Thyroid gland (tissue), 4 donors: ENCODE results near the gene MYO15A. TPM values are rescaled to one million over a fixed set of nuclear protein-coding genes. Genes with fewer than 3 reads are reported as not detected.

Experiments used
- DNase-seq, 2 donors: peaks; one replicate each; pipeline ENCODE4 v3.0.0-alpha.2; 2019
- H3K27ac ChIP-seq, 3 donors: fragments of 200-600 bp; sonication (generic); 1 replicate in 2 of 3; 2 replicates in 1 of 3; pipeline ENCODE4 v1.5.1; 2016 to 2019; ENCODE audit warnings: mild to moderate bottlenecking in 1 of 3, moderate library complexity in 1 of 3
- H3K27me3 ChIP-seq: fragments of 200-600 bp; sonication (generic); one replicate; pipeline ENCODE4 v1.5.1; 2019
- H3K36me3 ChIP-seq, 2 donors: fragments of 200-600 bp; sonication (generic); one replicate each; pipeline ENCODE4 v1.5.1; 2016 to 2019
- H3K4me1 ChIP-seq, 2 donors: fragments of 200-600 bp; sonication (generic); one replicate each; pipeline ENCODE4 v1.5.1; 2017 to 2019
- H3K4me3 ChIP-seq, 3 donors: fragments of 200-600 bp; sonication (generic); replicated peaks in 1 of 3; 1 replicate in 2 of 3; 2 replicates in 1 of 3; pipeline ENCODE4 v1.5.1; 2016; ENCODE audit warnings: mild to moderate bottlenecking in 1 of 3
- H3K9me3 ChIP-seq: fragments of 200-600 bp; sonication (generic); one replicate; pipeline ENCODE4 v1.5.1; 2017
- POLR2A ChIP-seq, 2 donors: fragments of 450-650 bp; IDR thresholded peaks; one replicate each; pipeline ENCODE4 v1.6.1; 2017; ENCODE audit warnings: antibody characterized with exemption in 2 of 2, mild to moderate bottlenecking in 2 of 2, moderate library complexity in 1 of 2
- WGBS, 2 donors: methylation state at CpG; one replicate each; pipeline ENCODE4 v1.1.5; 2017; 5-methylcytosine and 5-hydroxymethylcytosine counted together
- intact Hi-C: fragments of 100-400 bp; cut with DNase I; formaldehyde crosslinking; loops from one replicate; pipeline ENCODE4 v1.15.1; 2023
- total RNA-seq, 4 donors: library from RNA; depleted of rRNA; stranded (reverse); fragments of >200 nt; gene quantifications; one replicate each; pipeline ENCODE4 v1.2.3, GENCODE V29; 2016
- TF ChIP-seq, protein P1 (sequence below), 6 experiments: fragments of 200-600 bp in 3 of 6; fragments of 450-650 bp in 3 of 6; sonication (generic) in 3 of 6; IDR thresholded peaks; one replicate each; pipeline ENCODE4 v1.5.1; 2016 to 2019; ENCODE audit warnings: antibody characterized with exemption in 6 of 6, mild to moderate bottlenecking in 2 of 6, inconsistent platforms in 1 of 6, moderate library complexity in 1 of 6

Gene MYO15A
- total RNA-seq, 4 donors from 2014 or later: 1.3 to 3.6 (median 1.7) TPM

DNA sequence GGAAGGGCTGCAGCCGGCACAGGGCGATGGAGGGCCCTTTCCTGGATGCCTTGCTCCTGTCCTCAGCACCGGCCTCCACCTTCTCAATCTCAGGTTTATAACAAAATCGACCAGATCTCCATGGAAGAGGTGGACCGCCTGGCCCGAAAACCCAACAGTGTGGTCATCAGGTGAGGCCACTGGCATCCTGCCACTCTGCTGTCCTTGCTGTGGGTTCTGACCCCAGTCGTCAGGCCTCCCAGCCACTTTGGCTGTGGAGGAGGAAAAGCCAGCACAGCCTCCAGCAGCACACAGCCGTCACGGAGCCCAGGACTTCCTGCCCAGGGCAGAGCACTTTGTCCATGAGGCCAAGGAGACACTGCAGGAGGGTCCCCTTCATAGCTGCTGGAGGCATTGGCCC, 6.7 kb upstream of the MYO15A start:
- no peak overlapping the region for H3K27ac ChIP-seq
- no peaks in the 10 kb centered on the region for H3K4me1 ChIP-seq
- intact Hi-C loops: no loop called here
- no peak overlapping the region for H3K4me3 ChIP-seq
- no peaks in the 10 kb centered on the region for H3K27me3 ChIP-seq
- no peaks in the 10 kb centered on the region for H3K9me3 ChIP-seq
- WGBS, 2 donors: 91% methylated on average over 7 to 9 of the region's 9 CpGs
- H3K36me3 ChIP-seq: peaks cover 26 to 35% of the 10 kb centered on the region in 2 donors
- DNase-seq: no peak
- TF ChIP-seq, protein P1, sequence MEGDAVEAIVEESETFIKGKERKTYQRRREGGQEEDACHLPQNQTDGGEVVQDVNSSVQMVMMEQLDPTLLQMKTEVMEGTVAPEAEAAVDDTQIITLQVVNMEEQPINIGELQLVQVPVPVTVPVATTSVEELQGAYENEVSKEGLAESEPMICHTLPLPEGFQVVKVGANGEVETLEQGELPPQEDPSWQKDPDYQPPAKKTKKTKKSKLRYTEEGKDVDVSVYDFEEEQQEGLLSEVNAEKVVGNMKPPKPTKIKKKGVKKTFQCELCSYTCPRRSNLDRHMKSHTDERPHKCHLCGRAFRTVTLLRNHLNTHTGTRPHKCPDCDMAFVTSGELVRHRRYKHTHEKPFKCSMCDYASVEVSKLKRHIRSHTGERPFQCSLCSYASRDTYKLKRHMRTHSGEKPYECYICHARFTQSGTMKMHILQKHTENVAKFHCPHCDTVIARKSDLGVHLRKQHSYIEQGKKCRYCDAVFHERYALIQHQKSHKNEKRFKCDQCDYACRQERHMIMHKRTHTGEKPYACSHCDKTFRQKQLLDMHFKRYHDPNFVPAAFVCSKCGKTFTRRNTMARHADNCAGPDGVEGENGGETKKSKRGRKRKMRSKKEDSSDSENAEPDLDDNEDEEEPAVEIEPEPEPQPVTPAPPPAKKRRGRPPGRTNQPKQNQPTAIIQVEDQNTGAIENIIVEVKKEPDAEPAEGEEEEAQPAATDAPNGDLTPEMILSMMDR (IDR thresholded peaks at IDR 0.05): no peak
- no peak for TF ChIP-seq POLR2A (IDR thresholded peaks at IDR 0.05)

DNA sequence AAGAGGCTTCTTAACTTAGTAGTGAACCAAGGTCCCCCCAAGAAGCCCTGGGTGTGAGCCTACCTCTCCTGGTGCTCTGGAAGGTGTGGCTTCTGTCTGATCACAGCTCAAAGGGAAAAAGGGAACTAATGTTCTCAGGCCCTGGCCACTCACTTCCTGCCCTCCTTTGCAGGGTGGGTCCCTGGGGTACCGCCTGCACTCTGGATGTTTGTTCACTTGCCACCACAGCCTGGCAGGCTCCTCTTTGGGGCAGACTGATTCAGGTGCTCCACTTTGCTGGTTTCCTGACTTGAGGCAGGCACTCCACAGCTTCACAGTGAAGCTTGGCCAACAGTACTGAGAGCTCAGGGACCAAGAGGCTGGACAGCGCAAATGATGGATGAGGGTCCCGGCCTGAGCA, 5.9 kb upstream of the MYO15A start:
- no peak overlapping the region for H3K4me3 ChIP-seq
- intact Hi-C loops: no loop called here
- TF ChIP-seq, protein P1 (IDR thresholded peaks at IDR 0.05): no peak
- TF ChIP-seq POLR2A (IDR thresholded peaks at IDR 0.05): no peak
- peaks cover 24 to 27% of the 10 kb centered on the region in 2 donors for H3K36me3 ChIP-seq
- no peak for DNase-seq
- H3K4me1 ChIP-seq: no peaks in the 10 kb centered on the region
- WGBS, 2 donors: 83 to 89% methylated on average over 1 to 3 of the region's 3 CpGs
- H3K27ac ChIP-seq: no peak overlapping the region
- no peaks in the 10 kb centered on the region for H3K9me3 ChIP-seq
- H3K27me3 ChIP-seq: no peaks in the 10 kb centered on the region

DNA sequence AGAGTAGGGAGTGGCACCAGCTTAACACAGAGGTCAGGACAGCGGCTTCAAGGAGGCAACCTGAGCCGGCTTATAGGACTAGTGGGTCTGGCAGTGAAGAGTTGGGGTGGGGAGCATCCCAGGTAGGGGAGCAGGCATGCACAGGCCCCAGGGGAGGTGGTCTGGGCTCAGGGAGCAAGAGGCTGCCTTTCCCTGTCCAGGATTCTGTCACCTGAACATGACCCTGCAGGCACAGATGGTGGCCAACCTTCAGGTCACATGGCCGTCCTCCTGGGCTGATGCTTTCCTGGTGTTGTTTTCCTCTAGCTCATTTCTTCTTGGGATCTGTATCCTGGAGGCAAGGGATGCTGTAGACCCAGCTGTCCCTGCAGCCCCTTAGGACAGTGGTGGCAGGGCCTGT, 3.5 kb upstream of the MYO15A start:
- intact Hi-C loops: no loop called here
- H3K27ac ChIP-seq: no peak overlapping the region
- 92 to 100% methylated on average over 2 to 3 of the region's 3 CpGs for WGBS, 2 donors
- H3K9me3 ChIP-seq: no peaks in the 10 kb centered on the region
- TF ChIP-seq POLR2A (IDR thresholded peaks at IDR 0.05): no peak
- TF ChIP-seq, protein P1 (IDR thresholded peaks at IDR 0.05): no peak
- no peaks in the 10 kb centered on the region for H3K4me1 ChIP-seq
- DNase-seq: no peak
- peaks cover 6 to 10% of the 10 kb centered on the region in 2 donors for H3K36me3 ChIP-seq
- no peaks in the 10 kb centered on the region for H3K27me3 ChIP-seq
- no peak overlapping the region for H3K4me3 ChIP-seq

DNA sequence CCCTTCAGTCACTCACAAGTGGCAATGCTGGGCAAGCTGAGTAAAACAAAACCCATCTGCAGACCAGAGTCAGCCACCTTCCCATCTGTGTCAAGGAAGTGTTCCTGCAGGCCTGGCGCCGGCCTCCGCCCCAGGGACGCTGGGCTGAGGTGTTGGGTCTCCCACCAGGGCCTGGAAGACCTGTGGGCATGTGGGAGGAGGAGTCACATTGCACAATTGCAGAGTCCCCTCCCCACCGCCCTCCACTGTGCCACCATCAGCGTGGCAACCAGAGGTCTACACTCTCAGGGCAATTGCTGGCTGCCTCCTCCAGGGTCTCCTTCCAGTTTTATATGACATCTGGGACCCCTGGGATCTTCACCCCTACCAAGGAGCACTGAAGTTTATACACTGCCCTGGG, 3.0 kb upstream of the MYO15A start:
- intact Hi-C loops: no loop called here
- Histone ChIP-seq H3K27me3 (no peaks in the 10 kb centered on the region), H3K27ac (no peak overlapping the region), H3K36me3 (peaks cover under 1 to 5% of the 10 kb centered on the region in 2 donors), H3K4me3 (no peak overlapping the region), H3K9me3 (no peaks in the 10 kb centered on the region), H3K4me1 (no peaks in the 10 kb centered on the region)
- no peak for TF ChIP-seq POLR2A (IDR thresholded peaks at IDR 0.05)
- TF ChIP-seq, protein P1 (IDR thresholded peaks at IDR 0.05): no peak
- no peak for DNase-seq
- WGBS, 2 donors: 81 to 100% methylated on average over 6 of the region's 6 CpGs

DNA sequence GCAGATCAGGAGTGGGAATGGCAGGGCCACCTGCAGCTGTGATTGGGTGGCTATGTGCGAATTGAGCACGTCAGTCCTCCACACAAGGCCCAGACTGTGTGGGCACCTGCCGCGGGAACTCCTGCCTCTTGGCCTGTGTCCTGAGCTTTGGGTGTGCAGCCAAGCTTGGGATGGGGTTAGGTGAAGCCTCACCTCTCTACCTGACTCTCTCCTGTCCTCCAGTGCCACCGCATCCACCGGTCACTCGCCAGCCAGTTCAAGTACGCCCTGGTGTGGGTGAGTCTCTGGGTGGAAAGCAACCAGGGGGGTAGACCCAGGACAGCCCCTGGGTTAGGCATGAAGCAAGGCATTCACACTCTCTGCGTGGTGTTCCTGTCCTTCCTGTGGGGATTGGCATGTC, 2.3 kb upstream of the MYO15A start:
- 90 to 93% methylated on average over 9 of the region's 9 CpGs for WGBS, 2 donors
- no peak overlapping the region for H3K27ac ChIP-seq
- peaks cover 0 to 5% of the 10 kb centered on the region in 2 donors for H3K36me3 ChIP-seq
- no peaks in the 10 kb centered on the region for H3K27me3 ChIP-seq
- intact Hi-C loops: no loop called here
- no peaks in the 10 kb centered on the region for H3K4me1 ChIP-seq
- no peaks in the 10 kb centered on the region for H3K9me3 ChIP-seq
- TF ChIP-seq, protein P1 (IDR thresholded peaks at IDR 0.05): no peak
- no peak for TF ChIP-seq POLR2A (IDR thresholded peaks at IDR 0.05)
- H3K4me3 ChIP-seq: no peak overlapping the region
- DNase-seq: no peak
